HG03469 (cell line): Measurements from ENCODE around the gene FAM209B.
"Not testable (repeated sequence)": the region's sequence is repeated elsewhere in the genome, so short reads cannot be mapped to it uniquely, and the experiment has no call there.

Experiments
- ATAC-seq: cut with Tn5 transposase; IDR thresholded peaks from one replicate; pipeline ENCODE4 v1.9.1; 2021; ENCODE audit warnings: mild to moderate bottlenecking, moderate library complexity, moderate number of reproducible peaks; ENCODE audit not compliant: unreplicated experiment

FAM209B gene

DNA sequence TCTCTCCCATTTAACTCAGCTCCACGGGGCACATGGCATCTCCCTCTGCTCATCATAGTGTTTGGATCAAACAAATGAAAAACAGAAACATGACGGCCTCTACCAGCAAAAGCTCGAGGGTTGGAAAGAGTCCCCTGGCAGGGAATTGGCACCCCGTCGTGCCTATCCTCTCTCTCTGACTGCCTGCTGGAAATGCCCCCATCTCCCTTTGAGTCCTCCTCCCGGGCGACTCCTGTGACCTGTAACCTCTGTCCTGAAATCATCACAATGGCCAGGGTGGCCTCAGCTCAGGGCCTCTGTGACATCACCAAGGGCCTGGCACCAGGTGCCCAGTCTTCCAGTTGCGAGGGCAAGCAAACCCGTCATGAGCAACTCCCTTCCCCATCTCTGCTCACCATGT is at the start of gene FAM209B:
Gene FAM209B, plus strand, starts transcription at position 301 of the 400 bp plus-strand sequence. Its CDS starts 96 bp downstream, at position 397.
- ATAC-seq = not testable (repeated sequence)

GRCh38 chr20:56483970-56484369 is 49.1 kb upstream of the FAM209B start:
- ATAC-seq = no peak

- no peak for ATAC-seq
Observed at GRCh38 chr20:56487216-56487615, 45.8 kb upstream of the FAM209B start.

GRCh38 chr20:56488566-56488965 is 44.5 kb upstream of the FAM209B start:
- ATAC-seq = no peak

- no peak for ATAC-seq
Observed at GRCh38 chr20:56501116-56501515, 31.9 kb upstream of the FAM209B start.

- ATAC-seq = no peak
Observed at GRCh38 chr20:56503916-56504315, 29.1 kb upstream of the FAM209B start.

DNA sequence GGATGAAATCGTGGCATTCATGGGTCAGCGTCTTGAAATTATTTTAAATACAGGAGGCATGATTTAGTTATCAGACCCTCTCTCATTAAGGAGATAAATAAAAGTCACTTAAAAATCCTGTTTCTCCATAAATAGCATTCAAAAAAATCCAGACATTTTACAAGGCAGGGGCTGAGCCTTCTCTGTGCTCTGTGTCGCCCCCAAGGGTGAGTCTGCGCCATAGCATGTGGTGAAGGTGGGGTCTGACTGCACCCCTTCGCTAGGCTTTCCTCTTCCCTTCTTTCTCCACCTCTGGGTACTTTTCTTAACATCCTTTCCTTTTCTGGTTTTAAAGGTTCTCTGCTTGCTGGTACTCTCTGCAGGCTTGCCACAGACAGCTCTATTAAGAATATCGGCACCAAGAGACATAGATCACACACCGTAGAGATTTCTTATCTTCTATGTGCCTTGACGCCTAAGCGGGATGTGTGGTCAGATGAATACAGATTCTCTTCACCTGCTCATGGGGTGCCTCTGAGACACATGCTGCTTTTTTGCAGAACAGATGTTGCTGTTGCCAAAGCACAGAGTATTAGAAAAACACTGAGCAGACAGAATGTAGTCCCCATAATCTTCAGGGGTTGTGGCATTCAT is 28.6 kb upstream of the FAM209B start:
- no peak for ATAC-seq

- no peak for ATAC-seq
Observed at GRCh38 chr20:56506103-56506502, 26.9 kb upstream of the FAM209B start.

GRCh38 chr20:56511926-56512325 is 21.1 kb upstream of the FAM209B start:
- ATAC-seq = no peak

- no peak for ATAC-seq
Observed at GRCh38 chr20:56513161-56514150, 19.6 kb upstream of the FAM209B start.

GRCh38 chr20:56516631-56517030 is 16.4 kb upstream of the FAM209B start:
- no peak for ATAC-seq

GRCh38 chr20:56517211-56517610 is 15.8 kb upstream of the FAM209B start:
- ATAC-seq = no peak

- ATAC-seq = no peak
Observed at GRCh38 chr20:56517641-56518040, 15.4 kb upstream of the FAM209B start.

DNA sequence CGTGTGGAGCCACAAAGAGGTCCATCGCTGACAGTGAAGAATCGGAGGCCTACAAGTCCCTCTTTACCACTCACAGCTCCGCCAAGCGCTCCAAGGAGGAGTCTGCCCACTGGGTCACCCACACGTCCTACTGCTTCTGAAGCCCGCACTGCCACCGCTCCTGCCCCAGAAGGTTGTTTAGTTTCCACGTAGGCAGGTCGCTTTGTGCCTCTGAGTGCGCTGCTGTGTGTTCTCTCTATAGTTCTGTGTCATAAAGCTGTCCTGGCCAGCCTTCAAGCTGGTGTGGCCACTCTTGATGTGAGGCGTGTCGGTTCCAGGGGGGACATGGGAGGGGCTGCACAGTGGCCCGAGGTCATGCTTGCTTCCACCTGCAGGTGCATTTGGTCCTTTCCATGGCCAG is 14.9 kb upstream of the FAM209B start:
- ATAC-seq = no peak

- ATAC-seq = no peak
Observed at GRCh38 chr20:56518721-56519398, 14.2 kb upstream of the FAM209B start.

GRCh38 chr20:56519551-56519950 is 13.5 kb upstream of the FAM209B start:
- no peak for ATAC-seq

GRCh38 chr20:56520180-56520579 is 12.9 kb upstream of the FAM209B start:
- no peak for ATAC-seq

GRCh38 chr20:56520746-56521354 is 12.2 kb upstream of the FAM209B start:
- not testable (repeated sequence) for ATAC-seq

- ATAC-seq = no peak
Observed at GRCh38 chr20:56522311-56522710, 10.7 kb upstream of the FAM209B start.

GRCh38 chr20:56524444-56524843 is 8.6 kb upstream of the FAM209B start, which contains the start of gene FAM209A:
FAM209A (plus strand) TSS chr20:56524744; CDS start chr20:56524809, 65 bp downstream.
- ATAC-seq = not testable (repeated sequence)

DNA sequence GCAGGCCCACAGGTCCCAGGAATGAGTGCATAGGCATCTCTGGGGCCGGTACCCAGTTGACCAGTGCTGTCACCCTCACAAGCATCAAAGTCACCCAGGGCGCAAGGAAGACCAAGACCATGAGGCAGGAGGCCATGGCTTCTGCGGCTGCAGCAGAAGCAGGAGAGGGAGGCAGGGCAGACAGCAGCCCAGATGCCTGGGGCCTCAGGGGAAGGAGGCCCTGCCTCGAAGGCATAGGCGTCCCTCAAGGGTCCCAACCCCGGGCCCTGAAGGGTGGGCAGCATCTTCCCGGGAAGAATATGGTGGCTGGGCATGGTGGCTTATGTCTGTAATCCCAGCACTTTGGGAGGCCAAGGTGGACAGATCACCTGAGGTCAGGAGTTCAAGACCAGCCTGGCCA is 5.5 kb upstream of the FAM209B start:
- no peak for ATAC-seq
